A549 (cell line): ENCODE results near the gene TTLL9. TPM values are rescaled to one million over a fixed set of nuclear protein-coding genes. Genes with fewer than 3 reads are reported as not detected.
A peak's percentile ranks its signal among the peaks of the same experiment; 100 is the strongest.

Source experiments
- ATAC-seq, 2 experiments: fragments of 200-7000 bp in 1 of 2; fragments of >200 bp in 1 of 2; cut with Nextera tagmentation in 1 of 2; cut with Tn5 transposase in 1 of 2; 3 replicates each; pipeline versions ENCODE4 v1.8.0 to v1.9.1; 2018 to 2020; ENCODE audit warnings: mild to moderate bottlenecking in 1 of 2, moderate library complexity in 1 of 2
- CTCF ChIA-PET: fragments of 300-600 bp; sonication (Branson Sonifier 250); formaldehyde crosslinking; extraction: SDS; loops from one replicate; lab custom pipeline; 2021; ENCODE audit warnings: antibody characterized with exemption, inconsistent platforms; lab: Yijun Ruan, JAX
- POLR2A ChIA-PET: fragments of 350-600 bp; formaldehyde crosslinking; extraction: SDS; loops from one replicate; lab custom pipeline; 2021; ENCODE audit warnings: antibody characterized with exemption, inconsistent platforms; lab: Yijun Ruan, JAX
- DNase-seq, 2 experiments: peaks; one replicate each; pipeline versions ENCODE4 v3.0.0 to v3.0.0-alpha.2; 2011 to 2016; ENCODE audit warnings: low read depth in 1 of 2, low spot score in 1 of 2
- FAIRE-seq: peaks from 2 replicates; lab custom pipeline; 2011; peaks lifted over from hg19 to GRCh38; lab: Jason Lieb, UNC
- H3K27ac ChIP-seq, 2 experiments: fragments of >200 bp; sonication (Bioruptor Twin); formaldehyde crosslinking; 3 replicates each; pipeline ENCODE4 v1.5.1; 2016 to 2017
- H3K4me1 ChIP-seq: fragments of >200 bp; sonication (Bioruptor Twin); formaldehyde crosslinking; 3 replicates; pipeline ENCODE4 v1.6.1; 2016
- H3K4me2 ChIP-seq: fragments of >200 bp; sonication (Bioruptor Twin); formaldehyde crosslinking; 3 replicates; pipeline ENCODE4 v1.6.1; 2016
- H3K4me3 ChIP-seq: fragments of >200 bp; sonication (Bioruptor Twin); formaldehyde crosslinking; 3 replicates; pipeline ENCODE4 v1.5.1; 2016
- H3K9me3 ChIP-seq: fragments of >200 bp; sonication (Bioruptor Twin); formaldehyde crosslinking; 3 replicates; pipeline ENCODE4 v1.6.1; 2016
- ATOH8 ChIP-seq: fragments of 250-450 bp; sonication (Bioruptor Pico); IDR thresholded peaks from 2 replicates; pipeline ENCODE4 v1.5.0; 2020; ENCODE audit warnings: low read depth, mild to moderate bottlenecking, moderate library complexity
- BCL3 ChIP-seq: fragments of >200 bp; sonication (Bioruptor Twin); formaldehyde crosslinking; IDR thresholded peaks from 3 replicates; pipeline ENCODE4 v1.6.1; 2016
- BHLHE40 ChIP-seq: IDR thresholded peaks from 2 replicates; pipeline ENCODE4 v1.6.1; 2012; ENCODE audit warnings: low read depth, low read length, inconsistent platforms
- CHD2 ChIP-seq: fragments of 150-350 bp; IDR thresholded peaks from 2 replicates; pipeline ENCODE4 v1.6.1; 2014; ENCODE audit warnings: low read length; ENCODE audit not compliant: partially characterized antibody
- CHD4 ChIP-seq: fragments of 200-600 bp; sonication (generic); IDR thresholded peaks from 2 replicates; pipeline ENCODE4 v1.6.1; 2016; ENCODE audit warnings: antibody characterized with exemption, mild to moderate bottlenecking, borderline replicate concordance
- CTCF ChIP-seq: fragments of >200 bp; sonication (Bioruptor Twin); formaldehyde crosslinking; IDR thresholded peaks from 3 replicates; pipeline ENCODE4 v1.5.1; 2016
- E2F6 ChIP-seq: IDR thresholded peaks from 2 replicates; pipeline ENCODE4 v1.6.1; 2012; ENCODE audit warnings: low read depth, borderline replicate concordance
- EHF ChIP-seq: fragments of 250-450 bp; sonication (Bioruptor Pico); IDR thresholded peaks from 2 replicates; pipeline ENCODE4 v1.5.0; 2020; ENCODE audit warnings: mild to moderate bottlenecking
- ESRRA ChIP-seq: fragments of 150-350 bp; IDR thresholded peaks from 2 replicates; pipeline ENCODE4 v1.6.1; 2014; ENCODE audit warnings: mild to moderate bottlenecking, low read length, borderline replicate concordance
- JUNB ChIP-seq: fragments of >200 bp; sonication (Bioruptor Twin); formaldehyde crosslinking; IDR thresholded peaks from 2 replicates; pipeline ENCODE4 v1.6.1; 2016
- KDM1A ChIP-seq: fragments of 200-600 bp; sonication (generic); IDR thresholded peaks from 2 replicates; pipeline ENCODE4 v1.6.1; 2016; ENCODE audit warnings: low read depth, mild to moderate bottlenecking
- MAFK ChIP-seq: fragments of 450-650 bp; IDR thresholded peaks from 2 replicates; pipeline ENCODE4 v1.6.1; 2014; ENCODE audit not compliant: partially characterized antibody
- MAZ ChIP-seq: fragments of 150-350 bp; IDR thresholded peaks from 2 replicates; pipeline ENCODE4 v1.6.1; 2014; ENCODE audit warnings: antibody characterized with exemption, low read depth, low read length, borderline replicate concordance
- MYC ChIP-seq: IDR thresholded peaks from 2 replicates; pipeline ENCODE4 v1.6.1; 2012; ENCODE audit warnings: mild to moderate bottlenecking, inconsistent platforms, low read length, improper control_type of control experiment, borderline replicate concordance
- NFE2L2 ChIP-seq: fragments of 150-350 bp; conservative IDR thresholded peaks from 2 replicates; pipeline ENCODE4 v1.6.1; 2014; ENCODE audit warnings: low read length
- NPAS2 ChIP-seq: fragments of 250-450 bp; sonication (Bioruptor Pico); IDR thresholded peaks from 2 replicates; pipeline ENCODE4 v1.8.0; 2022; ENCODE audit warnings: mild to moderate bottlenecking, moderate library complexity, borderline replicate concordance
- RAD21 ChIP-seq, 2 experiments: fragments of >200 bp in 1 of 2; sonication (Bioruptor Twin) in 1 of 2; formaldehyde crosslinking in 1 of 2; IDR thresholded peaks in 1 of 2; conservative IDR thresholded peaks in 1 of 2; 2 replicates in 1 of 2; 3 replicates in 1 of 2; pipeline ENCODE4 v1.6.1; 2012 to 2018; ENCODE audit warnings: inconsistent platforms in 1 of 2
- RARB ChIP-seq: fragments of 250-450 bp; sonication (Bioruptor Pico); IDR thresholded peaks from 2 replicates; pipeline ENCODE4 v1.8.0; 2021; ENCODE audit warnings: mild to moderate bottlenecking, moderate library complexity
- RCOR1 ChIP-seq: fragments of 150-350 bp; IDR thresholded peaks from 2 replicates; pipeline ENCODE4 v1.6.1; 2014; ENCODE audit warnings: antibody characterized with exemption, low read length, low read depth
- RFX5 ChIP-seq: fragments of 450-650 bp; IDR thresholded peaks from 2 replicates; pipeline ENCODE4 v1.7.1; 2014; ENCODE audit warnings: antibody characterized with exemption, mild to moderate bottlenecking, moderate library complexity
- SMC3 ChIP-seq: fragments of >200 bp; sonication (Bioruptor Twin); formaldehyde crosslinking; IDR thresholded peaks from 3 replicates; pipeline ENCODE4 v1.6.1; 2018; ENCODE audit warnings: inconsistent platforms
- TP53 ChIP-seq: fragments of 250-450 bp; sonication (Bioruptor Pico); IDR thresholded peaks from 2 replicates; pipeline ENCODE4 v1.5.0; 2021; ENCODE audit warnings: mild to moderate bottlenecking, moderate library complexity
- USF2 ChIP-seq: fragments of 450-650 bp; IDR thresholded peaks from 2 replicates; pipeline ENCODE4 v1.6.1; 2014; ENCODE audit warnings: antibody characterized with exemption
- ZC3H11A ChIP-seq: fragments of 450-650 bp; IDR thresholded peaks from 2 replicates; pipeline ENCODE4 v1.6.1; 2014; ENCODE audit warnings: antibody characterized with exemption, mild to moderate bottlenecking
- ZFP36 ChIP-seq: fragments of 450-650 bp; IDR thresholded peaks from 2 replicates; pipeline ENCODE4 v1.6.1; 2014; ENCODE audit warnings: borderline replicate concordance; ENCODE audit not compliant: partially characterized antibody
- ZNF302 ChIP-seq: fragments of 250-450 bp; sonication (Bioruptor Pico); IDR thresholded peaks from 2 replicates; pipeline ENCODE4 v1.9.0; 2021; ENCODE audit warnings: inconsistent platforms, mild to moderate bottlenecking, moderate library complexity
- WGBS: methylation state at CpG from one replicate; pipeline ENCODE4 v1.1.6; 2017; ENCODE audit errors: missing lambda C conversion rate; 5-methylcytosine and 5-hydroxymethylcytosine counted together
- polyA plus RNA-seq, 4 experiments: library from polyadenylated mRNA; depleted of rRNA in 3 of 4; stranded (reverse); fragments of >200 nt; fragmentation: RNase III in 1 of 4; extraction: RNeasy Plus Mini Kit Qiagen cat#74134 plus additional on column Dnase treatment in 1 of 4; gene quantifications; 2 replicates in 3 of 4; 3 replicates in 1 of 4; pipeline ENCODE4 v1.2.3, GENCODE V29; 2011 to 2017

TTLL9 gene
- polyA plus RNA-seq, 2 of the 4 experiments (the other 2 are of a cell fraction) = 0.06 to 0.15 TPM

- TF ChIP-seq BCL3 (no peak), MYC (no peak)
Measured at GRCh38 chr20:31824125-31824485, 46.3 kb upstream of the TTLL9 start (continued).

- WGBS = 70% methylated on average over 14 of the region's 14 CpGs
- ATAC-seq (no peak), FAIRE-seq (no peak), DNase-seq (no peak)
- Histone ChIP-seq H3K27ac (peak overlapping the region in 1 of 2 experiments; percentile 68; a peak in 1 of 6 replicates), H3K9me3 (no peaks in the 10 kb centered on the region), H3K4me1 (peaks cover 23% of the 10 kb centered on the region; the same call in 2 of the 3 replicates), H3K4me2 (no peak overlapping the region), H3K4me3 (no peak overlapping the region)
- TF ChIP-seq MYC = no peak
- TF ChIP-seq ZNF302 (CRISPR knock-in tag) = no peak
- TF ChIP-seq NFE2L2 = no peak
- TF ChIP-seq RARB (CRISPR knock-in tag) = no peak
- TF ChIP-seq CHD4 = no peak
- no peak for TF ChIP-seq RFX5
- no peak for TF ChIP-seq USF2
- no peak for TF ChIP-seq ZC3H11A
- TF ChIP-seq EHF (CRISPR knock-in tag) = no peak
- TF ChIP-seq E2F6 = no peak
- no peak for TF ChIP-seq RAD21 (conservative IDR thresholded peaks at IDR 0.05 in 1 of 2, IDR thresholded peaks at IDR 0.05 in 1 of 2)
- TF ChIP-seq ESRRA = no peak
- no peak for TF ChIP-seq ZFP36
- no peak for TF ChIP-seq ATOH8
- no peak for TF ChIP-seq JUNB
- TF ChIP-seq BHLHE40 = no peak
- no peak for TF ChIP-seq RCOR1
- no peak for TF ChIP-seq CHD2
- no peak for TF ChIP-seq KDM1A
- CTCF ChIA-PET = interaction anchor here (1.5 to 6.8 kb wide), 10 partner anchors 10 to 267 kb away, joined by 3 to 133 read pairs (median 54); partner anchors contain the start of genes FOXS1 and PDRG1
- POLR2A ChIA-PET = no interaction called here
Measured at GRCh38 chr20:31824554-31825313, 45.7 kb upstream of the TTLL9 start.

- TF ChIP-seq NPAS2 (CRISPR knock-in tag) = no peak
- TF ChIP-seq CTCF = no peak
- TF ChIP-seq RFX5 = no peak
- no peak for TF ChIP-seq SMC3
- TF ChIP-seq TP53 (CRISPR knock-in tag) = no peak
- TF ChIP-seq MAFK = peak; percentile 25
- TF ChIP-seq MAZ = no peak
- ATAC-seq (no peak), DNase-seq (no peak), FAIRE-seq (no peak)
- H3K4me3 ChIP-seq = no peak overlapping the region
- ChIA-PET POLR2A (no interaction called here), CTCF (interaction anchor here (1.6 to 6.8 kb wide), 4 partner anchors 10 to 26 kb away, joined by 6 to 80 read pairs (median 12); no protein-coding TSS in a partner anchor)
- H3K4me1 ChIP-seq = peaks cover 23% of the 10 kb centered on the region; the same call in 2 of the 3 replicates
- H3K4me2 ChIP-seq = no peak overlapping the region
- 72% methylated on average over 5 of the region's 5 CpGs for WGBS
- H3K27ac ChIP-seq = no peak overlapping the region
- H3K9me3 ChIP-seq = no peaks in the 10 kb centered on the region
Measured at GRCh38 chr20:31826074-31826473, 44.4 kb upstream of the TTLL9 start.
